GM12878 (cell line): ENCODE results near the gene CDHR2. TPM values are rescaled to one million over a fixed set of nuclear protein-coding genes. Genes with fewer than 3 reads are reported as not detected.

ENCODE experiments used
- ATAC-seq: fragments of 200-7000 bp; cut with Tn5 transposase; 3 replicates; pipeline ENCODE4 v1.9.1; 2020; ENCODE audit warnings: mild to moderate bottlenecking, moderate library complexity
- BruUV-seq: library from RNA; stranded (reverse); fragments of 400-500 nt; replicated peaks from 2 replicates; lab custom pipeline; 2021; lab: Mats Ljungman, UMichigan
- CTCF ChIA-PET: fragments of 300-600 bp; sonication (Branson Sonifier 250); formaldehyde crosslinking; extraction: SDS; loops from one replicate; lab custom pipeline; 2021; ENCODE audit warnings: inconsistent platforms; lab: Yijun Ruan, JAX
- POLR2A ChIA-PET: fragments of 350-600 bp; formaldehyde crosslinking; extraction: SDS; loops from one replicate; lab custom pipeline; 2021; ENCODE audit warnings: inconsistent platforms; lab: Charles Lee
- RAD21 ChIA-PET: fragments of 300-600 bp; sonication (Branson Sonifier 250); formaldehyde crosslinking; loops from one replicate; lab custom pipeline; 2023; ENCODE audit warnings: antibody characterized with exemption; ENCODE audit not compliant: unreplicated experiment; lab: Charles Lee
- SMC1A ChIA-PET: fragments of 300-600 bp; sonication (Branson Sonifier 250); formaldehyde crosslinking; loops from one replicate; lab custom pipeline; 2023; ENCODE audit not compliant: unreplicated experiment, uncharacterized antibody; lab: Charles Lee
- DNase-seq: peaks from one replicate; pipeline ENCODE4 v3.0.0-alpha.2; 2011; ENCODE audit warnings: low read depth, low spot score
- FAIRE-seq: peaks from 3 replicates; lab custom pipeline; 2011; peaks lifted over from hg19 to GRCh38; lab: Jason Lieb, UNC
- H2AFZ ChIP-seq: 2 replicates; pipeline ENCODE4 v1.6.0; 2011; ENCODE audit warnings: low read depth, low read length, control low read depth; ENCODE audit not compliant: control insufficient read depth
- H3K27ac ChIP-seq: 2 replicates; pipeline ENCODE4 v1.5.1; 2011; ENCODE audit warnings: control low read depth; ENCODE audit not compliant: control insufficient read depth, insufficient read depth
- H3K27me3 ChIP-seq, 2 experiments: replicated peaks in 1 of 2; 2 replicates each; pipeline versions ENCODE4 v1.6.0 to v1.6.1; 2011; ENCODE audit warnings: low read length in 1 of 2; ENCODE audit not compliant: control insufficient read depth in 2 of 2, insufficient read depth in 2 of 2
- H3K36me3 ChIP-seq, 2 experiments: 2 replicates each; pipeline ENCODE4 v1.5.1; 2011; ENCODE audit warnings: low read length in 1 of 2; ENCODE audit not compliant: control insufficient read depth in 2 of 2, insufficient read depth in 2 of 2
- H3K4me1 ChIP-seq: 2 replicates; pipeline ENCODE4 v1.6.1; 2011; ENCODE audit warnings: mild to moderate bottlenecking, low read length, moderate library complexity, mixed read lengths; ENCODE audit not compliant: control insufficient read depth, insufficient read depth
- H3K4me2 ChIP-seq: 2 replicates; pipeline ENCODE4 v1.6.0; 2011; ENCODE audit warnings: control low read depth; ENCODE audit not compliant: control insufficient read depth, insufficient read depth
- H3K4me3 ChIP-seq: fragments of 200-600 bp; sonication (generic); 2 replicates; pipeline ENCODE4 v1.5.1; 2016
- H3K79me2 ChIP-seq: 2 replicates; pipeline ENCODE4 v1.6.0; 2011; ENCODE audit warnings: low read length; ENCODE audit not compliant: control insufficient read depth, insufficient read depth
- H3K9ac ChIP-seq: 2 replicates; pipeline ENCODE4 v1.8.0; 2011; ENCODE audit warnings: low read length, control low read depth, mixed read lengths; ENCODE audit not compliant: control insufficient read depth, insufficient read depth
- H3K9me3 ChIP-seq: replicated peaks from 3 replicates; pipeline ENCODE4 v1.5.1; 2011; ENCODE audit warnings: mild to moderate bottlenecking, low read length; ENCODE audit not compliant: control insufficient read depth, insufficient read depth
- H4K20me1 ChIP-seq: 2 replicates; pipeline ENCODE4 v1.6.0; 2011; ENCODE audit not compliant: control insufficient read depth, insufficient read depth
- ATF3 ChIP-seq: IDR thresholded peaks from 2 replicates; pipeline ENCODE4 v1.6.1; 2011; ENCODE audit warnings: low read depth, mild to moderate bottlenecking, low read length, moderate library complexity, borderline replicate concordance; ENCODE audit errors: extremely low read depth
- BHLHE40 ChIP-seq, 2 experiments: fragments of 450-650 bp in 1 of 2; IDR thresholded peaks; 2 replicates each; pipeline ENCODE4 v1.6.1; 2011 to 2017; ENCODE audit warnings: low read depth in 2 of 2, borderline replicate concordance in 1 of 2, improper control_type of control experiment in 1 of 2, low read length in 1 of 2, mild to moderate bottlenecking in 1 of 2
- MLLT1 ChIP-seq: fragments of 450-650 bp; IDR thresholded peaks from 2 replicates; pipeline ENCODE4 v1.6.1; 2016; ENCODE audit warnings: mild to moderate bottlenecking
- POLR2A ChIP-seq: IDR thresholded peaks from 2 replicates; pipeline ENCODE4 v1.6.1; 2011; ENCODE audit warnings: low read depth, mild to moderate bottlenecking, low read length
- SUZ12 ChIP-seq: fragments of 200-600 bp; sonication (generic); IDR thresholded peaks from one replicate; pipeline ENCODE4 v1.6.1; 2018; ENCODE audit warnings: antibody characterized with exemption, mild to moderate bottlenecking; ENCODE audit not compliant: unreplicated experiment
- TCF12 ChIP-seq: IDR thresholded peaks from 2 replicates; pipeline ENCODE4 v1.6.1; 2011; ENCODE audit warnings: low read depth, mild to moderate bottlenecking, low read length
- TCF3 ChIP-seq: IDR thresholded peaks from 2 replicates; pipeline ENCODE4 v1.6.1; 2012; ENCODE audit warnings: low read depth, mild to moderate bottlenecking, low read length, borderline replicate concordance; ENCODE audit not compliant: insufficient read depth
- ZNF687 ChIP-seq: fragments of 450-650 bp; IDR thresholded peaks from 2 replicates; pipeline ENCODE4 v1.6.1; 2017; ENCODE audit warnings: mild to moderate bottlenecking, moderate library complexity
- WGBS: methylation state at CpG from one replicate; pipeline ENCODE4 v1.1.6; 2016; ENCODE audit warnings: low lambda C conversion rate; ENCODE audit not compliant: insufficient replicate concordance, insufficient coverage; ENCODE audit errors: missing lambda C conversion rate; 5-methylcytosine and 5-hydroxymethylcytosine counted together
- in situ Hi-C: fragments of 300-500 bp; cut with MboI; formaldehyde crosslinking; loops from 9 replicates; pipeline ENCODE4 v1.14.3; 2018; ENCODE audit warnings: mixed read lengths
- intact Hi-C: fragments of 100-400 bp; cut with micrococcal nuclease; formaldehyde crosslinking; loops from one replicate; pipeline ENCODE4 v1.14.2; 2022; ENCODE audit not compliant: unreplicated experiment
- polyA plus RNA-seq, 11 experiments: library from polyadenylated mRNA; depleted of rRNA in 4 of 11; unstranded in 6 of 11; stranded (reverse) in 5 of 11; fragments of >200 nt; fragmentation: Nextera tagmentation in 4 of 11; fragmentation: Illumina TruSeq in 1 of 11; extraction: Ambion mirVana in 4 of 11; extraction: Trizol in 1 of 11; gene quantifications; 1 replicate in 1 of 11; 2 replicates in 10 of 11; pipeline versions ENCODE4 v1.2.1 to v1.2.3, GENCODE V29; 2011 to 2016; ENCODE audit warnings: inconsistent platforms in 2 of 11, missing spikeins in 2 of 11, low read depth in 1 of 11
- total RNA-seq, 4 experiments: library from RNA; depleted of rRNA in 3 of 4; stranded (reverse); fragments of >200 nt in 3 of 4; fragmentation: Illumina TruSeq in 1 of 4; extraction: Trizol in 1 of 4; gene quantifications; 2 replicates each; pipeline versions ENCODE4 v1.2.1 to v1.2.3, GENCODE V29; 2013 to 2021

Gene CDHR2
- total and polyA plus RNA-seq, 10 of the 15 experiments (the other 5 are each of a cell fraction or from before 2014, with no cell fraction given) = 0.03 to 0.46 (median 0.06) TPM; not detected in 5

GRCh38 chr5:176529116-176529740 lies 19.9 kb upstream of the CDHR2 start:
- H3K79me2 ChIP-seq = peaks cover 29% of the 10 kb centered on the region
- H3K9me3 ChIP-seq = no peaks in the 10 kb centered on the region
- no TSS peak for BruUV-seq
- DNase-seq = no peak
- SMC1A ChIA-PET = no interaction called here
- in situ Hi-C loops = no loop called here
- no peak overlapping the region; the same call in 1 of the 2 replicates for H2AFZ ChIP-seq
- H3K4me1 ChIP-seq = peaks cover 40% of the 10 kb centered on the region
- intact Hi-C loops = no loop called here
- H4K20me1 ChIP-seq = no peaks in the 10 kb centered on the region; the same call in 1 of the 2 replicates
- CTCF ChIA-PET = no interaction called here
- no peak for ATAC-seq
- no peak for FAIRE-seq
- POLR2A ChIA-PET = no interaction called here
- H3K4me2 ChIP-seq = peak overlapping the region; percentile 64
- TF ChIP-seq POLR2A (no peak), ATF3 (no peak), BHLHE40 (IDR thresholded peaks at IDR 0.05; ENCODE audit: borderline replicate concordance in 1 of 2, low read depth in 2 of 2, low read length in 1 of 2) (no peak), SUZ12 (no peak)
- TF ChIP-seq, all 136 proteins: peak for 0
- RAD21 ChIA-PET = no interaction called here
- 84% methylated on average over 26 of the region's 26 CpGs for WGBS
- H3K27me3 ChIP-seq = no peaks in the 10 kb centered on the region
- peak overlapping the region; percentile 56 for H3K27ac ChIP-seq
- peaks cover 14 to 39% of the 10 kb centered on the region in 2 experiments for H3K36me3 ChIP-seq
- no peak overlapping the region for H3K4me3 ChIP-seq
- H3K9ac ChIP-seq = no peak overlapping the region

- Histone ChIP-seq H3K36me3 (peaks cover 14 to 39% of the 10 kb centered on the region in 2 experiments), H3K9ac (no peak overlapping the region), H2AFZ (no peak overlapping the region; the same call in 1 of the 2 replicates), H3K27ac (peak overlapping the region; percentile 56), H3K79me2 (peaks cover 34% of the 10 kb centered on the region), H3K27me3 (no peaks in the 10 kb centered on the region), H3K4me2 (peak overlapping the region; percentile 64), H3K4me1 (peaks cover 44% of the 10 kb centered on the region), H4K20me1 (no peaks in the 10 kb centered on the region; the same call in 1 of the 2 replicates), H3K9me3 (no peaks in the 10 kb centered on the region), H3K4me3 (no peak overlapping the region)
- 59% methylated on average over 11 of the region's 11 CpGs for WGBS
- CTCF ChIA-PET = no interaction called here
- in situ Hi-C loops (no loop called here), intact Hi-C loops (loop anchor here (10.0 kb wide), 2 partner anchors 145 to 1585 kb away; partner anchors contain the start of genes HIGD2A, N4BP3 and NOP16)
- no peak for ATAC-seq
- FAIRE-seq = no peak
- RAD21 ChIA-PET = no interaction called here
- no peak for DNase-seq
- SMC1A ChIA-PET = no interaction called here
- BruUV-seq = no TSS peak
- POLR2A ChIA-PET = no interaction called here
- TF ChIP-seq TCF3 = peak; percentile 62; the same call in 1 of the 2 replicates
- no peak for TF ChIP-seq ZNF687
- TF ChIP-seq TCF12 = 0 out of 2 replicates have a peak, but pooled peaks have one; percentile 33
- no peak for TF ChIP-seq MLLT1
Observed at GRCh38 chr5:176529741-176530141, 19.4 kb upstream of the CDHR2 start.
